HepG2 (cell line): ENCODE data around the gene NPAS2. TPM values are rescaled to one million over a fixed set of nuclear protein-coding genes. Genes with fewer than 3 reads are reported as not detected.

Experiments used
- ATAC-seq: fragments of 200-7000 bp; cut with Tn5 transposase; 3 replicates; pipeline ENCODE4 v1.9.1; 2020; ENCODE audit warnings: mild to moderate bottlenecking, moderate library complexity
- BruUV-seq: library from RNA; stranded (reverse); fragments of 400-500 nt; replicated peaks from 2 replicates; lab custom pipeline; 2021; lab: Mats Ljungman, UMichigan
- CTCF ChIA-PET: fragments of 300-600 bp; formaldehyde crosslinking; extraction: SDS; loops from one replicate; lab custom pipeline; 2021; ENCODE audit warnings: low total read pairs, inconsistent platforms, low intra/inter-chr PET ratio; lab: Yijun Ruan, JAX
- POLR2A ChIA-PET: fragments of 350-600 bp; sonication (Branson Sonifier 250); formaldehyde crosslinking; loops from one replicate; lab custom pipeline; 2020; ENCODE audit warnings: antibody characterized with exemption, inconsistent platforms; lab: Yijun Ruan, JAX
- DNase-seq: peaks from one replicate; pipeline ENCODE4 v3.0.0-alpha.2; 2015; ENCODE audit warnings: low spot score
- FAIRE-seq: peaks from 3 replicates; lab custom pipeline; 2011; peaks lifted over from hg19 to GRCh38; lab: Jason Lieb, UNC
- H2AFZ ChIP-seq: one replicate; pipeline ENCODE4 v1.6.1; 2011; ENCODE audit warnings: low read length, inconsistent platforms
- H3K27ac ChIP-seq: fragments of 300-600 bp; 3 replicates; pipeline ENCODE4 v1.8.0; 2011; ENCODE audit warnings: mixed run types, mild to moderate bottlenecking, mixed read lengths, low read length, inconsistent platforms; ENCODE audit not compliant: insufficient read depth; ENCODE audit errors: extremely low read length
- H3K27me3 ChIP-seq, 2 experiments: fragments of 200-600 bp in 1 of 2; 2 replicates in 1 of 2; 3 replicates in 1 of 2; pipeline versions ENCODE4 v1.6.0 to v1.8.0; 2011; ENCODE audit warnings: low read length in 2 of 2, mild to moderate bottlenecking in 2 of 2, moderate library complexity in 2 of 2, inconsistent platforms in 1 of 2; ENCODE audit not compliant: insufficient read depth in 2 of 2, control insufficient read depth in 1 of 2
- H3K36me3 ChIP-seq, 2 experiments: fragments of 200-600 bp in 1 of 2; replicated peaks in 1 of 2; 2 replicates in 1 of 2; 3 replicates in 1 of 2; pipeline versions ENCODE4 v1.5.1 to v1.8.0; 2011; ENCODE audit warnings: low read length in 2 of 2, inconsistent platforms in 1 of 2; ENCODE audit not compliant: insufficient read depth in 2 of 2, control insufficient read depth in 1 of 2
- H3K4me1 ChIP-seq: 2 replicates; pipeline ENCODE4 v1.5.1; 2012; ENCODE audit warnings: low read length, inconsistent platforms; ENCODE audit not compliant: insufficient read depth
- H3K4me2 ChIP-seq: 2 replicates; pipeline ENCODE4 v1.6.0; 2011; ENCODE audit warnings: low read depth, low read length, inconsistent platforms
- H3K4me3 ChIP-seq, 3 experiments: fragments of 200-600 bp in 1 of 3; sonication (generic), shearing (Covaris generic) in 1 of 3; replicated peaks in 1 of 3; 2 replicates each; pipeline ENCODE4 v1.5.1; 2011 to 2016; ENCODE audit warnings: low read length in 3 of 3, inconsistent platforms in 2 of 3, low read depth in 2 of 3, mild to moderate bottlenecking in 2 of 3, control low read depth in 1 of 3, mixed read lengths in 1 of 3; ENCODE audit not compliant: insufficient read depth in 1 of 3
- H3K79me2 ChIP-seq: one replicate; pipeline ENCODE4 v1.6.1; 2011; ENCODE audit warnings: low read length, inconsistent platforms; ENCODE audit not compliant: insufficient read depth
- H3K9ac ChIP-seq: 2 replicates; pipeline ENCODE4 v1.6.0; 2011; ENCODE audit warnings: mild to moderate bottlenecking, low read depth, low read length, inconsistent platforms; ENCODE audit not compliant: insufficient read depth
- H3K9me3 ChIP-seq: 2 replicates; pipeline ENCODE4 v1.5.1; 2012; ENCODE audit warnings: mild to moderate bottlenecking, low read length
- H4K20me1 ChIP-seq: 2 replicates; pipeline ENCODE4 v1.6.0; 2011; ENCODE audit warnings: inconsistent platforms, mild to moderate bottlenecking, low read length, moderate library complexity; ENCODE audit not compliant: insufficient read depth
- FOXP4 ChIP-seq: sonication (generic); formaldehyde crosslinking; IDR thresholded peaks from 2 replicates; pipeline ENCODE4 v1.4.0; 2020; ENCODE audit warnings: missing genetic modification reagents
- HDAC1 ChIP-seq: sonication (generic); formaldehyde crosslinking; IDR thresholded peaks from 2 replicates; pipeline ENCODE4 v1.5.1; 2020; ENCODE audit warnings: mild to moderate bottlenecking, missing genetic modification reagents
- HNRNPL ChIP-seq: fragments of 200-400 bp; formaldehyde crosslinking; IDR thresholded peaks from 2 replicates; pipeline ENCODE4 v1.6.1; 2017; ENCODE audit warnings: mild to moderate bottlenecking, low read depth, low read length
- HOXD1 ChIP-seq: sonication (generic); formaldehyde crosslinking; IDR thresholded peaks from 2 replicates; pipeline ENCODE4 v1.5.0; 2020; ENCODE audit warnings: missing genetic modification reagents
- JUN ChIP-seq: sonication (generic); formaldehyde crosslinking; IDR thresholded peaks from 2 replicates; pipeline ENCODE4 v1.4.0; 2020; ENCODE audit warnings: mild to moderate bottlenecking, missing genetic modification reagents
- KMT2A ChIP-seq: sonication (generic); formaldehyde crosslinking; IDR thresholded peaks from 2 replicates; pipeline ENCODE4 v1.4.0; 2020; ENCODE audit warnings: missing genetic modification reagents
- MYC ChIP-seq: sonication (generic); formaldehyde crosslinking; IDR thresholded peaks from 2 replicates; pipeline ENCODE4 v1.9.0; 2021; ENCODE audit warnings: missing genetic modification reagents, borderline replicate concordance
- ZBED4 ChIP-seq: sonication (generic); formaldehyde crosslinking; IDR thresholded peaks from 2 replicates; pipeline ENCODE4 v1.4.0; 2020; ENCODE audit warnings: missing genetic modification reagents, borderline replicate concordance
- ZNF790 ChIP-seq: sonication (generic); formaldehyde crosslinking; IDR thresholded peaks from 2 replicates; pipeline ENCODE4 v1.8.0; 2022; ENCODE audit warnings: missing genetic modification reagents, mild to moderate bottlenecking, borderline replicate concordance
- WGBS: methylation state at CpG from one replicate; pipeline ENCODE4 v1.1.6; 2017; ENCODE audit warnings: low lambda C conversion rate; 5-methylcytosine and 5-hydroxymethylcytosine counted together
- in situ Hi-C: cut with HindIII; loops from 2 replicates; pipeline ENCODE4 v1.10.0; 2017; ENCODE audit warnings: low pct_unique_long_range_greater_than_20kb; ENCODE audit not compliant: extremely low pct_ligation_motif_present
- intact Hi-C: fragments of 100-400 bp; cut with micrococcal nuclease; formaldehyde crosslinking; loops from one replicate; pipeline ENCODE4 v1.10.0; 2022; ENCODE audit not compliant: unreplicated experiment
- polyA plus RNA-seq, 8 experiments: library from polyadenylated mRNA; depleted of rRNA in 3 of 8; stranded (reverse) in 7 of 8; unstranded in 1 of 8; fragments of >200 nt; fragmentation: Illumina TruSeq in 4 of 8; extraction: Trizol in 4 of 8; gene quantifications; 2 replicates each; pipeline versions ENCODE4 v1.2.1 to v1.2.3, GENCODE V29; 2011 to 2016; ENCODE audit warnings: low read depth in 4 of 8, missing spikeins in 1 of 8, mixed read lengths in 1 of 8; ENCODE audit not compliant: insufficient read depth in 1 of 8
- total RNA-seq, 5 experiments: library from RNA; depleted of rRNA; stranded (reverse); fragments of >200 nt; fragmentation: Illumina TruSeq; extraction: Trizol; gene quantifications; 2 replicates each; pipeline ENCODE4 v1.2.3, GENCODE V29; 2016; ENCODE audit warnings: low read depth in 1 of 5
- TF ChIP-seq, protein P1 (sequence below): sonication (generic); formaldehyde crosslinking; IDR thresholded peaks from 2 replicates; pipeline ENCODE4 v1.8.1; 2023; ENCODE audit warnings: mild to moderate bottlenecking, missing genetic modification reagents, borderline replicate concordance
- TF ChIP-seq, protein P2 (sequence below): sonication (generic); formaldehyde crosslinking; conservative IDR thresholded peaks from 2 replicates; pipeline ENCODE4 v1.4.0; 2020; ENCODE audit warnings: missing genetic modification reagents

The NPAS2 gene
- total and polyA plus RNA-seq, 2 of the 13 experiments (the other 11 are each of a cell fraction or from before 2014, with no cell fraction given): 14.8 to 37.5 TPM

- peak; percentile 4; the same call in 1 of the 2 replicates for TF ChIP-seq ZBED4 (CRISPR knock-in tag)
These were observed 39.0 kb upstream of the NPAS2 start (continued) for GRCh38 chr2:100781009-100781325.

- H3K27ac ChIP-seq: peak overlapping the region; percentile 100
- CTCF ChIA-PET: no interaction called here
- TF ChIP-seq FOXP4 (CRISPR knock-in tag) (0 out of 2 replicates have a peak, but pooled peaks have one; percentile 28), MYC (CRISPR knock-in tag) (peak; percentile 21; the same call in 1 of the 2 replicates), KMT2A (no peak), HNRNPL (0 out of 2 replicates have a peak, but pooled peaks have one; percentile 34), JUN (CRISPR knock-in tag) (0 out of 2 replicates have a peak, but pooled peaks have one; percentile 36), ZNF790 (CRISPR knock-in tag) (0 out of 2 replicates have a peak, but pooled peaks have one; percentile 9), HOXD1 (CRISPR knock-in tag) (peak; percentile 13; the same call in 1 of the 2 replicates), HDAC1 (0 out of 2 replicates have a peak, but pooled peaks have one; percentile 32)
- TF ChIP-seq, protein P1, sequence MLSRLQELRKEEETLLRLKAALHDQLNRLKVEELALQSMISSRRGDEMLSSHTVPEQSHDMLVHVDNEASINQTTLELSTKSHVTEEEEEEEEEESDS (CRISPR knock-in tag): no peak
- TF ChIP-seq, protein P2, sequence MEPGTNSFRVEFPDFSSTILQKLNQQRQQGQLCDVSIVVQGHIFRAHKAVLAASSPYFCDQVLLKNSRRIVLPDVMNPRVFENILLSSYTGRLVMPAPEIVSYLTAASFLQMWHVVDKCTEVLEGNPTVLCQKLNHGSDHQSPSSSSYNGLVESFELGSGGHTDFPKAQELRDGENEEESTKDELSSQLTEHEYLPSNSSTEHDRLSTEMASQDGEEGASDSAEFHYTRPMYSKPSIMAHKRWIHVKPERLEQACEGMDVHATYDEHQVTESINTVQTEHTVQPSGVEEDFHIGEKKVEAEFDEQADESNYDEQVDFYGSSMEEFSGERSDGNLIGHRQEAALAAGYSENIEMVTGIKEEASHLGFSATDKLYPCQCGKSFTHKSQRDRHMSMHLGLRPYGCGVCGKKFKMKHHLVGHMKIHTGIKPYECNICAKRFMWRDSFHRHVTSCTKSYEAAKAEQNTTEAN (CRISPR knock-in tag): 0 out of 2 replicates have a peak, but pooled peaks have one; percentile 32
These were observed 38.2 kb upstream of the NPAS2 start for GRCh38 chr2:100781523-100782379.

More at GRCh38 chr2:100781523-100782379, 38.2 kb upstream of the NPAS2 start:
- peak overlapping the region; percentile 45 for H3K9ac ChIP-seq
- POLR2A ChIA-PET: interaction anchor here (1.1 to 3.2 kb wide), 8 partner anchors 13 to 220 kb away, joined by 3 to 28 read pairs (median 11); partner anchors contain the start of gene RPL31
- peak overlapping the region; percentile 17 for H2AFZ ChIP-seq
- no peak overlapping the region for H3K4me3 ChIP-seq
- no peaks in the 10 kb centered on the region for H3K36me3 ChIP-seq
- H3K79me2 ChIP-seq: no peaks in the 10 kb centered on the region
- peaks cover 96% of the 10 kb centered on the region for H3K4me1 ChIP-seq
- intact Hi-C loops: loop anchor here (2.0 kb wide), 3 partner anchors 15 to 101 kb away; no protein-coding TSS in a partner anchor
- peak overlapping the region; percentile 39; the same call in 1 of the 2 replicates for H3K4me2 ChIP-seq
- no peaks in the 10 kb centered on the region for H3K27me3 ChIP-seq
- H3K9me3 ChIP-seq: no peaks in the 10 kb centered on the region
- in situ Hi-C loops: loop anchor here (5.0 kb wide), 1 partner anchor 36 kb away; no protein-coding TSS in a partner anchor
- ATAC-seq (no peak), DNase-seq (no peak), FAIRE-seq (no peak)
- H4K20me1 ChIP-seq: no peaks in the 10 kb centered on the region
- BruUV-seq: no TSS peak
- WGBS: 95% methylated on average over 12 of the region's 12 CpGs
